Suprapubic skin (tissue), 3 donors: ENCODE measurements around the gene NPFF.

Experiments used
- POLR2A ChIP-seq, 2 donors: fragments of 450-650 bp; IDR thresholded peaks; one replicate each; pipeline ENCODE4 v1.6.1; 2017; ENCODE audit warnings: antibody characterized with exemption in 2 of 2, mild to moderate bottlenecking in 2 of 2, moderate library complexity in 2 of 2
- TF ChIP-seq, protein P1 (sequence below), 2 donors: fragments of 200-600 bp in 1 of 2; fragments of 450-650 bp in 1 of 2; sonication (generic) in 1 of 2; IDR thresholded peaks; one replicate each; pipeline ENCODE4 v1.5.1; 2016 to 2019; ENCODE audit warnings: antibody characterized with exemption in 2 of 2, mild to moderate bottlenecking in 1 of 2, moderate library complexity in 1 of 2

DNA sequence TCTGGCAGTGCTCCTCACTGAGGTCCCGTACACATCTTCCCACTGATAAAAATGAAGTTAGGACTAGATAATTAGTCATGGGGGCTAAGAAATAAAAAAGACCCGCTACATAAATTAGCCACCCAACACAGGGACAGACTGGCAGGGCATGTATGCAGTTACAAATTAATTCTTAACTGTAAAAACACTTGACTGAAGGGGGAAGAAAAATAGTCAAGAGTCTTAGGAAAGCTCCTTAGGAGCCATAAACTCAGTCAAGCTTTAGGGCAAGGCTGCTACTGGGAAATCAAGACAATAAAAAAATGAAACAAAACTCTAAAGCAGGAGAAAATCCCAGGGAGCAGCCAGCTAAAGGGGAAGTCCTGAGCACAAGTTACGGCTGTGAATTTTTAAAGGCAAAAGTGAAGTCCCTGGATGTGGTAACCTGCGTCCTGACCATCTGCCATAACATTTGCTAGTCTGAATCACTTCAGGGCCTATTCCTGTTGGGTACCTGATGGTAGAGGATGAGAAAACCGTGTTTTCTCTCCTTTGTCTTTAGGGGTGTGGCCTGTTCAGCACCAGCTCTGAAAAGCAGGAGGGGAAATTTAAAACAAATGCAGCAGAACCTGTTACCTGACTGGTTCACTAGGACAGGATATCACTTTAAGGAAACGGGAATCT lies 7.5 kb upstream of the NPFF start:
- TF ChIP-seq, protein P1, sequence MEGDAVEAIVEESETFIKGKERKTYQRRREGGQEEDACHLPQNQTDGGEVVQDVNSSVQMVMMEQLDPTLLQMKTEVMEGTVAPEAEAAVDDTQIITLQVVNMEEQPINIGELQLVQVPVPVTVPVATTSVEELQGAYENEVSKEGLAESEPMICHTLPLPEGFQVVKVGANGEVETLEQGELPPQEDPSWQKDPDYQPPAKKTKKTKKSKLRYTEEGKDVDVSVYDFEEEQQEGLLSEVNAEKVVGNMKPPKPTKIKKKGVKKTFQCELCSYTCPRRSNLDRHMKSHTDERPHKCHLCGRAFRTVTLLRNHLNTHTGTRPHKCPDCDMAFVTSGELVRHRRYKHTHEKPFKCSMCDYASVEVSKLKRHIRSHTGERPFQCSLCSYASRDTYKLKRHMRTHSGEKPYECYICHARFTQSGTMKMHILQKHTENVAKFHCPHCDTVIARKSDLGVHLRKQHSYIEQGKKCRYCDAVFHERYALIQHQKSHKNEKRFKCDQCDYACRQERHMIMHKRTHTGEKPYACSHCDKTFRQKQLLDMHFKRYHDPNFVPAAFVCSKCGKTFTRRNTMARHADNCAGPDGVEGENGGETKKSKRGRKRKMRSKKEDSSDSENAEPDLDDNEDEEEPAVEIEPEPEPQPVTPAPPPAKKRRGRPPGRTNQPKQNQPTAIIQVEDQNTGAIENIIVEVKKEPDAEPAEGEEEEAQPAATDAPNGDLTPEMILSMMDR (IDR thresholded peaks at IDR 0.05): no peak
- TF ChIP-seq POLR2A (IDR thresholded peaks at IDR 0.05): no peak
